ENCODE measurements around the gene KAT8.

DNA sequence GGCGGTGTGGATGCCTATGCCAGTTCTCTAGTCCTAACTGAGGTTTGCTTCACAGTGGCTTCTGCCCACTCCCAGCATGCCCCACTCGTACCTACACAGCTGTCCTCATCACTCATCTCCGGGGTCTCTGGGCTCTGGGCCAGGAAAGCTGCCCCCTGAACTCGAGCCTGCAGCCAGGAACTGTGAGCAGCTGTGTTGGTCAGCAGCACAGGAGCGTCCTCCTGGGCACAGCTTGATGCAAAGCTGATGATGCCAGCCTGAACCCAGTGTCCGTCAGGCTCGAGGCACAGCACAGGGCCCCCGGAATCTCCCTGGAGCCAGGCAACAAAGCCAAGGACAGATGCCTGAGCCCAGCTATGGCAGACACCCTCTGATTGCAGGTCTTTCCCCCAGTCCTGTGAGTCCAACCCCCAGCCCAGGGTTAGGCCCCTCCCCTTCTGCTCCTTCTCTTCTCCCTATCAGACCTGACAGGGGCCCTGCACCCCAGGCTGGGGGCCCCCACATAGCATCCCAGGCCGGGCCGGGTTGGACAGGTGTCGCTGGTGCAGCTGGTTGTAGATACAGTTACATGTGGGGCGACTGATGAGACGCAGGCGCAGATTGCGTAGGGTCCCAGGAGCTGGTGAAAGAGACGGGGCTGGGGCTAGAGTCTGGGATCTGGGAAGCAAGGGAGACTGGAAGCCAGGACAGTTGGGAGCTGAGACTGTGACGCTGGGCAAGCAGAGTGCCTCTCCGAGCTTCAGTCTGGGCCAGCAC lies 31.4 kb upstream of the KAT8 start:
- TF ChIP-seq POLR2A (IDR thresholded peaks at IDR 0.05) (no peak), CTCF (IDR thresholded peaks at IDR 0.05) (no peak)

All from body of pancreas (tissue), 4 donors.